ENCODE measurements around the gene GPR158.
"Not testable (repeated sequence)": the region's sequence is repeated elsewhere in the genome, so short reads cannot be mapped to it uniquely, and the experiment has no call there.

GPR158 gene, protein sequence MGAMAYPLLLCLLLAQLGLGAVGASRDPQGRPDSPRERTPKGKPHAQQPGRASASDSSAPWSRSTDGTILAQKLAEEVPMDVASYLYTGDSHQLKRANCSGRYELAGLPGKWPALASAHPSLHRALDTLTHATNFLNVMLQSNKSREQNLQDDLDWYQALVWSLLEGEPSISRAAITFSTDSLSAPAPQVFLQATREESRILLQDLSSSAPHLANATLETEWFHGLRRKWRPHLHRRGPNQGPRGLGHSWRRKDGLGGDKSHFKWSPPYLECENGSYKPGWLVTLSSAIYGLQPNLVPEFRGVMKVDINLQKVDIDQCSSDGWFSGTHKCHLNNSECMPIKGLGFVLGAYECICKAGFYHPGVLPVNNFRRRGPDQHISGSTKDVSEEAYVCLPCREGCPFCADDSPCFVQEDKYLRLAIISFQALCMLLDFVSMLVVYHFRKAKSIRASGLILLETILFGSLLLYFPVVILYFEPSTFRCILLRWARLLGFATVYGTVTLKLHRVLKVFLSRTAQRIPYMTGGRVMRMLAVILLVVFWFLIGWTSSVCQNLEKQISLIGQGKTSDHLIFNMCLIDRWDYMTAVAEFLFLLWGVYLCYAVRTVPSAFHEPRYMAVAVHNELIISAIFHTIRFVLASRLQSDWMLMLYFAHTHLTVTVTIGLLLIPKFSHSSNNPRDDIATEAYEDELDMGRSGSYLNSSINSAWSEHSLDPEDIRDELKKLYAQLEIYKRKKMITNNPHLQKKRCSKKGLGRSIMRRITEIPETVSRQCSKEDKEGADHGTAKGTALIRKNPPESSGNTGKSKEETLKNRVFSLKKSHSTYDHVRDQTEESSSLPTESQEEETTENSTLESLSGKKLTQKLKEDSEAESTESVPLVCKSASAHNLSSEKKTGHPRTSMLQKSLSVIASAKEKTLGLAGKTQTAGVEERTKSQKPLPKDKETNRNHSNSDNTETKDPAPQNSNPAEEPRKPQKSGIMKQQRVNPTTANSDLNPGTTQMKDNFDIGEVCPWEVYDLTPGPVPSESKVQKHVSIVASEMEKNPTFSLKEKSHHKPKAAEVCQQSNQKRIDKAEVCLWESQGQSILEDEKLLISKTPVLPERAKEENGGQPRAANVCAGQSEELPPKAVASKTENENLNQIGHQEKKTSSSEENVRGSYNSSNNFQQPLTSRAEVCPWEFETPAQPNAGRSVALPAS (N-terminal part only)

DNA sequence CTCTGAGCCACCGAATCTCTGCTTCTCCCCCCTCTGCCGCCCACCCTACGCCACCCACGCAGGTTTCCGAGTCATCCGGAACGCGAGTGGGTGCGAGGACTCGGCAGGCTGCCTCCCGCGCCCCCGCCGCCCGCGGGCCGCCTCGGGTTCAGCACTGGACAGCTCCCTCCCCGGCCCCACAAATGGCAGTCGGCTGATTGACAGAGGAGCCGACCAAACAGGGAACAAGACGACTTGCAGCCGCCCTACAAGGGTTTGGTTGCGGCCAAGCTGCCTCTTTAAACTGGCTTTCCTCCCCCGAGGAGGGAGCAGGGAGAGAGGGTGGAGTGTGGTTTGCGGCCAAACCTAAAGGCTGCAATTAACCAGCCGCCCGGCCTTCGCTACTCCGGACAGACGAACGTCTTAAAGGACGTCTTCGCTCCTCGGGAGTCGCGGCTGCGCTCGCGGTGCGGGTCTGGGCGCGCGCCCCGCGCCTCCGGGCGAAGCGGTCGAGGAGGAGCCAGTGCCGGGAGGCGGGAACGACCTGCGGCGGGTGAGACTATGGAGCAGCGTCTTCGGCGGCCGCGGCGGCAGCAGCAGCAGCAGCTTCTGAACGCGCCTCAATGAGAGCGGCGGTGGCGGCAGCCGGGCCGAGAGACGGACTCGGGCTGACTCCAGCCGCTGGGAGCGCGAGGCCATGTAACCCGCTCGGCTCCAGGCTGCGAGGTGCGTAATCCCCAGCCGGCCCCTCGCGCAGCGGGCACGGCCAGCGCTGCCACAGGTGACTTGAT lies at the start of gene GPR158:
Gene GPR158 (plus strand): TSS at position 541 of the 770 bp plus-strand sequence. CDS start 420 bp downstream, outside the sequence.
- DNase-seq = peak; percentile 37

DNA sequence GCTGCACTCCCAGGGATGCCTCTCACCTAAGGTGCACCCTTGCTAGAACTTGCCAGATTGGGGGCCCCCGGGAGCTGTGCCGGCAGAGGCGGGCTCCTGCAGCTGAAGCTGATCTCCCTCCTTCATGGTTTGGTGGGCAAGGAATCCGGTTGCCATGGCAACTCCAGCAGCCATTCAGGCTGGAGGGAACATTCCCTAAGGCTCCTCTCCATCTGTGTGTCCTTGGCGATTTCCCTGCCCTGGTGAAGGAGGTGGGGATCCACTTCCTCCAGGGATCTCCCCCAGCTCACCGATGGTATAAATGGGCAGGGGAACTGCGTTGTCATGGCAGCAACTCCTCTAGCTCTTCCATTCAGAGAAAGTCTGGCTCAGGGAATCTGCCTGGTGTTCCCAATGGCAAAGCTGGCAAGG lies 49.6 kb upstream of the GPR158 start:
- DNase-seq = no peak

DNA sequence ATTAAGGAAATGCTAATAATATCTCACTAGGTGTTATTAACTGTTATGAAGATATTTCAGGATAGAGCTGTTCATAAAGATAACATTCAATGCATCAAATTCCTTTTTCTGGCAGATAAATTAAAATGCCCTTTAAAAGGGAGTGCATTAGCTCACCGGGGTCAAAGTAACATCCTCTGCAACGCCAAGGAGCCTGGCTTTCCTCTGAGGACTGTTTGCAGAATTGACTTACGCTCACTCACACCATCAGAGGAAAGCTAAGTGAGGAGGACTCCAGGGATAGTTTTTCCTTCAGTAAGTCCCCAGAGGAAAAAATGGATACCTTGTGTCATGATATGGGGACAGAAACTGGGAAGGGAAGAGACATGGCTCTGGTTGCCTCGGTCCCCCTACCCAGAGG lies 45.2 kb upstream of the GPR158 start:
- no peak for DNase-seq

DNA sequence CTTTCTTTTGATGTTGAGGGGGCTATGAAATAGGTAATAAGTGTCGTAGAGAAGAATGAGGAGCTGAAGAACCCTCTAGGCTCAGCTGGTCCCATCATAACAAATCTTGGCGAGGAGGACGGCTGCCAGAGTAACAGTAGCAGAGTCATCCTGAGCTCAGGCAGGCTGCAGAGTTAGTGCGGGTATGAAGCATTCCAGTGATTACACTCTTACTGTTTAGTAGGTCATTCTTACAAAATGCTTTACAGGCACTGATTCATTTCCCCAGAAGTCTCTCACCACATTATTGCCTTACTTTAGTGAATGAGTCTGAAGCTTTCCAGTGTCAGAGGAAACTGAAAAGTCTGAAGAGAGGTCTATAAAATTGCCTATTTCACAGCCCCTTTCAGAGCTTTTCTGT lies 43.9 kb upstream of the GPR158 start:
- DNase-seq = no peak

DNA sequence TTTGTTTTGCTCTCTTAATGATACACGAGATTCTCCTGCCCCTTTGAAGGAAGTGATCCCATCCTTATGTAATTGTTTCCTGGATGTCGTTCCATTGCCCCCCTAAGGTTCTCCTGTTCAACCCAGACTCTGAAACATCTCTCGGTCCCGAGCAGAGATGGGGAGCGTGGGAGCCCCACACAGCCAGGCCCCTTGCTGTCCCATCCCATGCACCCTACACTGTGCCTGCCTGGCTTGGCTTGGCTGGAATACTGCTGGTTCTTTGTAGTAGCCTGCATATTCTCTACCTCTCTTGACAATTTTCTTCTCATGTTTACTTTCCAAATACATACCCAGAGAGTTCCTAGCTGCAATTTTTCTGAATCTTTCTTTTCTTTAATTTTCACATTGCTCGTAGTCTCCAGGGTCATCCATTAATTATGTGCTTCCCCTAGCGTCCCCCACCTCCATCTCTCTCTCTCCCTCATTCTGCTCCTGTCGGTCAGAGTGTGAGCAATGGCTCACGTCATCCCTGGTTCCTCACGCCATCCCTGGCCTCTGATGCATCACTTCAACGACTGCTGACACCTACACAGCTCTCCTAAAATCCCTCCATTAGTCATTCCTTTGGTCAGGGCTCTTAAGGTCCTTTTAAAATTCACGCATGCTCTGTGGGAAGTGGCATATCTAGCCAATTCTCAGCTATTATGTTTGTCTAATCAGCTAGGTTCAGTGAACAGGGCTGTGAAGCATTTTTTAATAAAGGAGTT lies 32.5 kb upstream of the GPR158 start:
- no peak for DNase-seq

DNA sequence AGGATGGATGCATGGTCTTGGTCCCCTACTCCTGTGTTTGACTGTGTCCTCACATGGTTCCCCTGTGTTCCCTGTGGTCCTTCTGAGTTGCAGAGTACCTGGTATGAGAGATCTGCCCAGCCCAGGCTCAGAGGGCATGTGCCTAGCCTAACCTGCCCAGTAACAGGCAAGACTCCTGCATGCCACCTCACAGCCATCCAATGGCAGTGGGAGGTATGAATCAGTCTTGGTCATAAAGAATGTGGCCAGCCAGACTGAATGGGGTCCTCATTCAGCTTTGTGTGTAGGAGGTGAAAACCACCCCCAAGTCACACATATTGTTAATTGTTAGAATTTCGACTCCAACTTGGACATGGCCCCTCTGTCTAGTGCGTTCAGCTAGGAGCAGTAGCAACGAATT lies 17.2 kb upstream of the GPR158 start:
- no peak for DNase-seq

DNA sequence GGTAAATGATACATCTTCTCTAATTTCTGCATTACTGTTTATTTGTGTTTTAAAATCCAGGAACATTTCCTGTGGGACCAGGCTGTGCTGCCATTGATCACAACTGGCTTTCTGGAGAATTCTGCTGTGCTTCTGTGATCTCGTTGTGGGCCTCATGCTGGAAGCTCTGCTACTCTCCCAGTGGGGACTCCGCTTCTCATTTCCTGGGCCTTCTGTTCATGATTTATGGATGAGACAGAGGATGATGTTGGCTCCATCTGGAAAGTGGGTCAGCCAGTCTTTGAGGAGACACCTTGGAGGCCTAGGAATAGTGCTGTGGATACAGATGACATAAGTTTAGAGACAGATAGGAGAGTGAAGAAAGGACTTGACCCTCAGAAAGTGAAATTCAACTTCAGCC lies 15.2 kb upstream of the GPR158 start:
- DNase-seq = no peak

DNA sequence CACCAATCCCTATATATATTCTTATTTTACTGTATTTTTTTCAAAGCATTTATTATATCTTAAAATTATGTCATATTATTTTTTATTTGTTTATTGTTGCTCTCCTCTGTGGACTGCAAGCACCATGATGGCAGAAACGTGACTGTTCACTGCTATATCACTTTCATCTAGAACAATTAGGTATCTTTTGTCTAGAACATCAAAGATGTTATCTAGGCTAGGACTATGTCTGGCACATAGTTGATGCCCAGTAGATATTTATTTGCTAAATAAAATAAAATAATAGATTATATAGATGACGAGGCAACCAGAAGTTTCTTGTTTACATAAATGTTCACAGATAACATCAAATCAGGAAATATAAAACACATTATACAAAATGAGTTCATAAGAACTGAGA lies 12.4 kb upstream of the GPR158 start:
- no peak for DNase-seq

DNA sequence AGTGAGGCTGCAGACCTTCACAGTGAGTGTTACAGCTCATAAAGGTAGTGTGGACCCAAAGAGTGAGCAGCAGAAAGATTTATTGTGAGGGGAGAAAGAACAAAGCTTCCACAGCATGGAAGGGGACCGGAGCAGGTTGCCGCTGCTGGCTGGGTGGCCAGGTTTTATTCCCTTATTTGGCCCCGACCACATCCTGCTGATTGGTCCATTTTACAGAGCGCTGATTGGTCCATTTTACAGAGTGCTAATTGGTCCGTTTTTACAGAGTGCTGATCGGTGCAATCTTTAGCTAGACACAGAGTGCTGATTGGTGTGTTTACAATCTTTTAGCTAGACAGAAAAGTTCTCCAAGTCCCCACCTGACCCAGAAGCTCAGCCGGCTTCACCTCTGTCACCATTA lies 11.3 kb upstream of the GPR158 start:
- not testable (repeated sequence) for DNase-seq

DNA sequence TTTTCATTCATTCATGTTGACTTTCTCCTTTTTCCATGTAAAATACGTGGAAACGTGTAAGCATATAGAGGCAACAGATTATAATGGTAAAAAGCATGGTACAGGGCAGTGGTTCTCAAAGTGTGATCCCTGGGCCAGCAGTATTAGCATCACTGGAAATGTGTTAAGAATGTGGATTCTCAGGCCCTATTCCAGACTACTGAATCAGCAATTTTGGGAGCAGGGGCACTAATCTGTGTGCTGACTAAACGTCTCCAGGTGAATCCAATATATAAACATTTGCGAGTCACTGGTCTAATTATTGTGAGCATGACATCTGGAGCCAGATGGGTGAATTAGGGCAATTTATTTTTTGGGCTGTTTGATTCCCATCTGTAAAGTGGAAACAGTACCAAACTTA lies 5.1 kb upstream of the GPR158 start:
- DNase-seq = no peak

DNA sequence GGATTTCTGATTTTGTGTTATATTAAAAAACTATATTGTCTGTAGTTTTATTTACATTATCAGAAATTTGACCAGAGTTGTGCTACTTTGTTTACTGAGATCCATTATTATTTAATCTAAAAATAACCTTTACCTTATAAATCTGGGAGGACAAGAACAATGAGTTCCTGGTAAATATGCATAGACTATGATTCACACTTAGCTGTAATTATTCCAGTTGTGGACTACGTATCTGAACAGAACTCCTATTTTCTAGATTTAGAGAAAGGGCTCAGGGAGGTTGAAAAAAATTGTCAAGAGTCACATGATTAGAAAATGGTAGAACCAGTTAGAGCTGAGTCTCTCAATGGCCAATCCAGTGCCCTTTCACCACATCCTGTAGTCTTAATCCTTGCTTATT lies 4.2 kb upstream of the GPR158 start:
- no peak for DNase-seq

DNA sequence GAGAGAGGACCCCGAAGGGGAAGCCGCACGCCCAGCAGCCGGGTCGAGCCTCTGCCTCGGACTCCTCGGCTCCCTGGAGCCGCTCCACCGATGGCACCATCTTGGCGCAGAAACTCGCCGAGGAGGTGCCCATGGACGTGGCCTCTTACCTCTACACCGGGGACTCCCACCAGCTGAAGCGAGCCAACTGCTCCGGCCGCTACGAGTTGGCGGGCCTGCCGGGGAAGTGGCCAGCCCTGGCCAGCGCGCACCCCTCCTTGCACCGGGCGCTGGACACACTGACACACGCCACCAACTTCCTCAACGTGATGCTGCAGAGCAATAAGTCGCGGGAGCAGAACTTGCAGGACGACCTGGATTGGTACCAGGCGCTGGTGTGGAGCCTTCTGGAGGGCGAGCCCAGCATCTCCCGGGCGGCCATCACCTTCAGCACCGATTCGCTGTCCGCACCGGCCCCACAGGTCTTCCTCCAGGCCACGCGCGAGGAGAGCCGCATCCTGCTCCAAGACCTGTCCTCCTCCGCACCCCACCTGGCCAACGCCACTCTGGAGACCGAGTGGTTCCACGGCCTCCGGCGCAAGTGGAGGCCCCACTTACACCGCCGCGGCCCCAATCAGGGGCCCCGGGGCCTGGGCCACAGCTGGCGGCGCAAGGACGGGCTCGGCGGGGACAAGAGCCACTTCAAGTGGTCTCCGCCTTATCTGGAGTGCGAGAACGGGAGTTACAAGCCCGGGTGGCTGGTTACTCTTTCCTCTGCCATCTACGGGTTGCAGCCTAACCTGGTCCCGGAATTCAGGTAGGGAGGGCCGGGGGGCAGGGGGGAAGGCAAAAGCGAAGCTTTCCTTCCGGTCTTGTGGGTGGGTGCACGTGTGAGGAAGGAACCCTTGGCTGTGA lies 973 bp downstream of the GPR158 start:
- DNase-seq = no peak

DNA sequence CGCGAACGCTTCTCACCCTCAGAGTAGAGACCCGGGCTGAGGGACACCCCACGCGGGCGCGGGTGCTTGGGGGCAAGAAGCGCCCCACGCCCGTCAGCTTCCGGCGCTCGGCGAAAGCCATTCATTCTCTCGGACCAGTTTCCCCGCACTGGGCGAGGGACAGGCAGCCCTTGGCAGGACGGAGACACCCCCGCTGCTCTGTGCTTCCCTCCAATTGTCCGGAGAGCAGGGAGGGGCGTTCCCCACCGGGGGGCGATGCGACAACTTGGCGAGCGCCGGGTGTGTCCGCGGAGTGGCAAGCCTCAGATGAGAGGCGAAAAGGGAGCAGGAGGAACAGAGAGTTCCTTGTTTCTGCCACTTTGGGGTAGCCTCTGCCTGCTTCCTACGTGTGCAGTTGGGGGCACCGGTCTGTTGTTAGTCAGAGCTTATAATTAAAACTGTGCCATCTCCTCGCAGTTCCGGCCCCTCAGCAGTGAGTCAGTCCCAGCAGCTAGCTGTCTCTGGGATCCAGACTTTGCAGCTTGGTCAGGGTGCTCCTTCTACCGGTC lies 1.7 kb downstream of the GPR158 start:
- no peak for DNase-seq

DNA sequence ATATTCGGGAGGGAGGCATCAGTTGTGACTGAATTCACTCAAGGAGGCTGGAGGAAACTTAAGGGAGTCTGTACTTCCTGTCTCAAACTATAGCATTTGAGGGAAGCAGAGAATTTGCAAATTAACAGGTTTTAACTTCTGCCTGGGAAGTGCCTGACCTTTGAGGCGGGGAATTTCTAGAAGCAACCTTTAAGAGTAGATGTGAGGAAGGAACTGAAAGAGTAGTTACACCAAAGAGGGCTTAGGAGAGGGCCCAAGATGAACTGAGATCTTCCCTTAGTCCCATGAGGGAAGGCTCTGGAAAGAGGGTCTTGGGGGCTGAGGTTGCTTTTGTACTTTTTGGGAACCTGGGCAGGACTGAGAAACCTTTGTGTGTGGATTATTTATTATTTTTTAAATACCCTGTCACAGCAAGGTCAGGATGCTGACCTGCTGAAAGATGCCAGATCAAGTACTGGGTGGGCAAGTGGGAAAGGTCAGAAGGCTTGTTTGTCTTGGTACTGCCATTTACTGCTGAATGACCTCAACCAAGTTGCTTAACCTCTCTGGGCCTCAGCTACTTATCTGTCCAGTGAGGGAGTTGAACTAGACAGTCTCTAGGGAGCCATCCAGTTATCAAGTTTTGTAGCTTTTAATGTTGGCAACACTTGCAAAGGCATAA lies 2.4 kb downstream of the GPR158 start:
- DNase-seq = no peak

DNA sequence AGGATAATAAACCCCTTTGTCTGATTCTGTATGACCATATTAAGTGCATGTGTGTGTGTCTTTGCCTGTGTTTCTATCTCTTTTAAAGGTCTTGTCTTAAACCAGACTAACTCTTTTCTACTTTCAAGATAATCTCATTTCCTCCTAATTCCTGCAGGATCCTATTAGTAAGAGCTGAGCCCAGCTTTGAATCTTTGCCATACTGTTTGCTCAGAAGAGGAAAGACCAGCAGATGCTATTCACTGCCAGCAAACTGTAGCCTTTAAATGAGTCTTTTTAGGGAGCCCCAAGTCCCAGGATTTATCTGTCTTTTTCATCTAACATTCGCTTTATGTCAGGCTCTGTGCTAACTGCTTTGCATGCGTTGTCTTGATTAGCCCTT lies 2.9 kb downstream of the GPR158 start:
- DNase-seq = no peak

DNA sequence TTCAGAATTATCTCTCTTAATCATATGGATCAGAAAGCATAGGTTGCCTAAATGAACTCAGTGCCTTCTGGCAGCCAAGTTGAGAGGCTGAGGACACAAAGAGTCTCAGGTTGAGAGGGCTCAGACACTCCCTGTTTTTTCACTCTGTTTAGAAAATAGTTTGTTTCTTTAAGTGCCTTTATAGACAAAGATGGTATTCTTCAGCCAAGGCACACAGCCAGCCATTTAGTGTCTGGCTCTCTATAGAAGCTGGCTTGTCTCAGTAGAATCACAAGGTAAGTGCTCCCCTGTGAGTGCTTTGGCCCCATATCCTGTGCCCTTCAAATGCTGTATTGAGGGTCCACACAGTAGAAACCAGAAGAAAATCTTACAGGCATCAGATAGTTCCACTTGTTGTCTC lies 3.6 kb downstream of the GPR158 start:
- no peak for DNase-seq

DNA sequence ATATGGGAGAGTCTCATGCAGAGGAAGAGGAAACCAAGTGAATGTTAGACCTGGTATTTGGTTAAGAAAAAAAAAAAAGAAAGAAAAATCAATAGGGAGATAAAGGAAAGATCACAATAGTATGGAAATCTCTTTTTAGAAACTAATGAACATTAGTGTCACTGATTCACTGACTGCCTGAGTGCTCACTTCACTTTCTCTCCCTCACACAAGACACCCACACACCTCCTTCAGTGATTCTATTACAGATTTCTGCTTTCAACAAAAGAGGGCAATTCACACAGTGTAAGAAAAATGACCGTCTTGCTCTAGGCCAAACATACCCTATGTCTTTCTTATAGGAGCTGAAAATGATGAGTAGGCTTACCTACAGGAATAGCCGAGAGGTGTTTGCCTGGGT lies 6.0 kb downstream of the GPR158 start:
- DNase-seq = no peak

DNA sequence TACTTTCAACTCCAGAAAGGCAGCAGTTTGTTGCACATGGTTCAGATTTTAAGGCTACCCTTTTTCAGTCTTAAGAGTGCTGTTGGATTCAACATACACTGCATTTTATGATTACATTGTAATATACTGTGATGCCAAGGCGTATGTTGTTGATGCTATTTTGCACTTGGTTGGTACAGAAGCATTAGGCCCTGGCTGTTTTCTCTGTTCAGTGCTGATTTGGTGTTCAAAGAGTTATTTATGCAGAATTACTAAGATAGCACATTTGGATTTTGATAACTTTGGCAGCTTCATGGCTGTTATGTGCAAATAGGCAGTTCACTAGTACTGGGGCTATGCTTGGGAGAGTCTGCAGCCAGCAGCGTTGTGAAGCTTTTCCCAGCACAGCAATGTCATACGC lies 7.8 kb downstream of the GPR158 start:
- no peak for DNase-seq

DNA sequence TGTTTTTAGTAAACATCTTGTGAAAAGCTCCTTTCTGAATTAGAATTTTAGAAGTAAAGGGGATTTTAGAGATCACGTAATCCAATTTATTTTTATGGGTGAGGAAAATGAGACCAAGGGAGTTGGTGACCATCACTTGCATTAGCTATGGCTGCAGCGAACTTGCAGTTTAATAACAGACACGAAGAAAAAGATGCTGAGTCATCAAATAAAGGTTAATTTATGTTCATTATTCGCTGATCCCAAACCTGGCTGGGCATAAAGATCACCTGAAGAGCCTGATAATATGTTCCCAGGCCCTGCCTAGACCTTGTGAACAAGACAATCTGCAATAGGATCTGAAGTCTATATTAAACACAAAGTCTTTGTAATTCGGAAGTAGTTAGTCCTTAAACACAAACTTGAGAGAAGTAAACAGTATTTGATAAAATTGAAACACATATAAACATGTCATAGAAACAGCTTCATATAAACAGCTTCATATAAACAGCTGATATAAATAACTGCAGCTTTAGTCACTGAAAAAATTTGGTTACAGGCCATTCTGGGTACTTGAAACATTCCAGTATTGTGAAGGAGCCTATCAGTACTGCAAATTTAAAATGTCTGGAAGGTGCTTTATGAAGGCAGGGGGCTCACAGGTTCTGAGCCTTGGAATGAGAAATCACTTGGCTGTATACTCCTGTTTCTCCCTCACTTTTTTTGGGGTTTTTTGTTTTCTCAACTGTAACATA lies 16.5 kb downstream of the GPR158 start:
- DNase-seq = no peak
